Fibroblast of skin of back (primary cell): ENCODE results near the gene CHRNA7.
"Not testable (repeated sequence)": the region's sequence is repeated elsewhere in the genome, so short reads cannot be mapped to it uniquely, and the experiment has no call there.

Experiments
- DNase-seq: peaks from one replicate; pipeline ENCODE4 v3.0.0-alpha.2; 2013

Gene CHRNA7

DNA sequence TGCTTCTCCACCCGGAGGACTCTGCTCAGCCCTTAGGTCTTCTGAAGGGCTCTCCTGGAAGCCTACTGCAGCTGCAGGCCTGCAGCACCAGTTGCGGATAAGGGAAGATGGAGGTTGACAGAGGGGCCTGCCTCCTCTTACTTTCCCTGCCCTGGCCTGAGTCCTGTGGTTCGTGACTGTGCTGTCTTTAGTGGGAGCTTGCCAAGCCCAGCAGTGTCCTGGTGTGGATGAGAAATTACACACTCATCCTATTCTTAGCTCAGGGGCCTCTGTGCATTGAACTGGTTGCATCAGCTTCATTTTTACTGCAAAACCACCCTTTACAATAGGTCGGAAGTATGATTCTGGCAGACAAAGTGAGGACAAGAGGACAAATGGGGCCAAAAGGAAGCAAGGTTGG, 163.5 kb downstream of the CHRNA7 start:
- not testable (repeated sequence) for DNase-seq

DNA sequence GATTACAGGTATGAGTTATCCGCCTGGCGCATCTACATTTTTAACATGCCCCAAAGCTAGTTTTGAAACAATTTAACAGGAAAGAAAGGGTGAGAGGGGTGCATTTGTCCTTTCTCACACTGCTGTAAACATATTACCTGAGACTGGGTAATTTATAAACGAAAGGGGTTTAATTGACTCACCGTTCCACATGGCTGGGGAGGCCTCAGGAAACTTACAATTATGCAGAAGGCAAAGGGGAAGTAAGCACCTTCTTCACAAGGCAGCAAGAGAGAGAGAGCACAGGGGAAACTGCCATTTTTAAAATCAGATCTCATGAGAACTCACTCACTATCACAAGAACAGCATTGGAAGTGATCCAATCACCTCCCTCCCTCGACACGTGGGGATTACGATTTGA, 165.9 kb downstream of the CHRNA7 start:
- not testable (repeated sequence) for DNase-seq

DNA sequence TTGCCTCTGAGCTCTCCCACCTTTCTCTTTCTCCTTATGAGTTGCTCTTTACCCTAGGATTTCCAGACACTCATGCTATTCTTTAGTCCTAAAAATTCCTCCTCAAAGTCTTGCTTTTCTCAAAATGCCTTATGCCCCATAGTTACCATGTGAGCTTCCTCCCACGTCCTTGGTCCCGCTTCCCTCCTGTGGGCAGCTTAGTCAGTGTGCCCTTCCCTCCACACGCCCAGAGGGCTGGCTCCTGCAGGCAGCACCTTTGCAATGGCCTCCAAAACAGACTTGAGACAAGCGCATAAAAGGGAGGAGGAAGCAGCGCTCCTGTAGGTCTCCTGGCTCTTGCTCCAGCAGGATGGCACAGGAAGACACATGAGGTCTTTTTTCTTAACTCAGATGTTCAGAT, 168.6 kb downstream of the CHRNA7 start:
- not testable (repeated sequence) for DNase-seq

DNA sequence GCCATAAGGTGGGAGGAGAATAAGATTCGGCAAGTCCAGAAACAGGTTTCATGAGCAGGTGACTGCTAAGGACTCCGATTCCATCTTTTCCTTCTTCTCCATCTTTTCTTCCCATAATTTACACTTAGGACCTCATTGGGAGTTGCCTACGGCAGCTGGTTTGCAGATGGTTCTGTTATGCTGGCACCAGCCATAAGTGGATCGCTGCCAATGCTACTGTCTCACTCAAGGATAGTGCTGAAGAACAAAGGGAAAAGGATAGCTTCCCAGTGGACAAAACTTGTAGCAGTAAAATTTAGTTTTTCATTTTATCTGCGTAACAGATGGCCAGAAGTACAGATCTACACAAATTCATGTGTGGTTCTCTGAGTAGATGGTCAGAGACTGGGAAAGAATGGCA, 178.8 kb downstream of the CHRNA7 start:
- not testable (repeated sequence) for DNase-seq

DNA sequence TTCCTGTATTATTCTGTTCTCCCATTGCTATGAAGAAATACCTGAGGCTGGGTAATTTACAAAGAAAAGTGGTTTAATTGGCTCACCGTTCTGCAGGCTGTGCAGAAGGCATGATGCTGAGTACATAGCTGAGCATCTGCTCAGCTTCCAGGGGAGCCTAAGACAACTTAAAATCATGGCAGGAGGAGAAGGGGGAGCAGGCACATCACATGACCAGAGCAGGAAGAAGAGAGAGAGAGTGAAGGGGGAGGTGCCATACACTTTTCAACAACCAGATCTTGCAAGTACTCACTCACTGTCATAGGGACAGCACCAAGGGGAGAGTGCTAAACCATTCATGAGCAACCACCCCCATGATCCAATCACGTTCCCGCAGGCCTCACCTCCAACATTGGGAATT, 188.4 kb downstream of the CHRNA7 start:
- peak; percentile 63 for DNase-seq
